Suppressor macrophage treated with lipopolysaccharide for 4 hours (primary cell): ENCODE data around the gene FJX1.

Experiments used
- DNase-seq: peaks from one replicate; pipeline ENCODE4 v3.0.0-alpha.2; 2020

Gene FJX1

DNA sequence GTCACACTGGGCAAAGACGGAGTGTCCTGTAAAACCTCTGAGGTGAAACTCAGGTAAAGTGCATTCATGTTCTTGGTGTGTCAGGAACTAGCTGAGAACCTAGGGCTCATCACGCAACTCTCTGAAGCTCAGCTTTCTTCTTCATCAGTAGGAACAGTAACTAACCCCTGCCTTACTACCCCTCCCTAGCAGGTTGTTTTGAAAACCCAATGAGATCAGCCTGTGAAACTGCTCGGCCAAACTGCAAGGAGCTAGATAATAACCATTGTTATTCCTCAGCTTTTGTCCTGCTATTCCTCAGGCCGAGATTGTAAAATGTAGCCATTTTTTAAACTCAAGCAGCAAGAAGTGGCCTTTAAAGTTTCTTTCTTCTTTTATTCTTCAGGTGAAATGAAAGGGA is 9.8 kb upstream of the FJX1 start:
- no peak for DNase-seq

DNA sequence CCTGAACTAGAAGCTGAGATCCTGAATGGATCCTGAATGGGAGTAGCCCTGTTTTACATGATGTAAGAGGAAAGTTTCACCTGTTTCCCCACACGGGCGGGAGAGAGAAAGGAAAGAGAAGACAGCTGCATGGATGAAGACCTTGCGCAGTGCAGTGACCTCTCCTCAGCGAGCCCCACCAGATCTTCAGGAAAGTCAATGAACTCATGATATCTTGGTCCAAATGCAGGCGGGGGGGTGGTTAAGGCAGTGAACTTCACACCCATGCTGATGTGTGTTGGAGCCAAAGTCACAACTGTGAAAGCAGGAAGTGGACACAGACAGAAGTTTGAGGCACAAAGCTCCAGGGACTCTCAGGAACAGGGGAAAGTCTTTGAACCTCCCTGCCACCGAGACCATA is 8.6 kb upstream of the FJX1 start:
- no peak for DNase-seq

DNA sequence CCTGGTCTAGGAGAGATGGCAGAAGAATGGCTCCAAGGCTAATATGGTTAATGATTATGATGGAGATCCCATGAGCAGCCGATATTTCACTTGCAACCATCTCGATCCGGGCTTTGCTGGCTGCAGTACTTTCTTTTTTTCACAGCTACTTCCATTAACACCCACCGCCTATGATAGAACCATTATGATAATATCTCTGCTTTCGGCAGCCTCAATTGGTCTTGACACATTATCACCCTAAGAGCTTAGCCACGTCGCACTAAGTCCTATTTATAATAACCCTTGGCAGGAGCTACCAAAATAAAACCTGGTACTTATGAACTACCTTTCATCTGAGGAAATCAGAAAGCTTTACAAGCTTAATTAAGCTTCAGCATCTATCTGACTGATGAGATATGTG is 7.6 kb upstream of the FJX1 start:
- DNase-seq = no peak

DNA sequence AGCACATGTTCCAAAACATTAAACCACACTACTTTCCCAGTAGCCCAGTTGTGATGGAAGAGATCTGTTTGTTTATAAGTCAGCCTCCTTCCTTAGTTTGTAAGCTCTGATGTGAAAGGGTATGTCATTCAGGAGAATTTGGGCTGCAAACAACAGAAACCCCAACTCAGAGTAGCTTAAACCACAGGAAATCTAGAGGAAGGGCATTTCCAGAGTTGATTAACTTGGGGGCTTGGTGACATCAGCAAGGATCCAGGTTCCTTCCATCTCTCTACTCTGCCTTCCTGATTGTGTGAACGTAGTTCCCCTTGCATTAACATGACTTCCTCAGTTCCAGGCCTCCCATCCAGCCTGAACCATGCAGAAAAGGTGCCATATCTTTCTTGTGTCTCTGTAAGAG is 6.5 kb upstream of the FJX1 start:
- DNase-seq = peak; percentile 49

DNA sequence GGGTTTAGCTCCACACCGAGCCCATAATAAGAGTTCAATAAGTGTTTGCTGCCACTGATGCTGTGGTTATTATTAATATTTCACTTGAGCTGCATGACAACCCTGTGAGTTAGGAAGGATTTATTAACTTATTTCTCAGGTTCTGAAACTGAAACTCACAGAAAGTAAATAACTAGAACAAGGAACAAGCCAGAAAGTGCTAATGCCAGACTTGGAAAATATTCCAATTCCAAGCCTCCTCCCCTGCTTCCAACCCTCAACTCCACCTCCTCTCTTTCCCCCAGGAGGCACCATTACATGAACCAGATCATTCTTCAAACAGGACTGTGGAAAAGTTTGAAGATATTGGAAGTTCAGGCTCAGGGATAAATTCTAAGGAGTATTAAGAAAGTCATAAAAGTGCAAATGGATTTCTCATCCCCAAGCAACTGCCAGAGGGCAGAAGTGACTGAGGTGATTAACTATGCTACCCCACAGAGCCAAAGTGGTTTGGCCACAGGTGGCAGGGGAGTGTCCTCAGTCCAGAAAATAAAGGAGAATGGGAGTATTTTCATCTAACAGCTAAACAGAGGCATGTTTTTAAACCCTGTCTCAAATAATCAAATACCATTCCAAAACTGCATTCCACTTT is 3.2 kb upstream of the FJX1 start:
- DNase-seq = no peak

DNA sequence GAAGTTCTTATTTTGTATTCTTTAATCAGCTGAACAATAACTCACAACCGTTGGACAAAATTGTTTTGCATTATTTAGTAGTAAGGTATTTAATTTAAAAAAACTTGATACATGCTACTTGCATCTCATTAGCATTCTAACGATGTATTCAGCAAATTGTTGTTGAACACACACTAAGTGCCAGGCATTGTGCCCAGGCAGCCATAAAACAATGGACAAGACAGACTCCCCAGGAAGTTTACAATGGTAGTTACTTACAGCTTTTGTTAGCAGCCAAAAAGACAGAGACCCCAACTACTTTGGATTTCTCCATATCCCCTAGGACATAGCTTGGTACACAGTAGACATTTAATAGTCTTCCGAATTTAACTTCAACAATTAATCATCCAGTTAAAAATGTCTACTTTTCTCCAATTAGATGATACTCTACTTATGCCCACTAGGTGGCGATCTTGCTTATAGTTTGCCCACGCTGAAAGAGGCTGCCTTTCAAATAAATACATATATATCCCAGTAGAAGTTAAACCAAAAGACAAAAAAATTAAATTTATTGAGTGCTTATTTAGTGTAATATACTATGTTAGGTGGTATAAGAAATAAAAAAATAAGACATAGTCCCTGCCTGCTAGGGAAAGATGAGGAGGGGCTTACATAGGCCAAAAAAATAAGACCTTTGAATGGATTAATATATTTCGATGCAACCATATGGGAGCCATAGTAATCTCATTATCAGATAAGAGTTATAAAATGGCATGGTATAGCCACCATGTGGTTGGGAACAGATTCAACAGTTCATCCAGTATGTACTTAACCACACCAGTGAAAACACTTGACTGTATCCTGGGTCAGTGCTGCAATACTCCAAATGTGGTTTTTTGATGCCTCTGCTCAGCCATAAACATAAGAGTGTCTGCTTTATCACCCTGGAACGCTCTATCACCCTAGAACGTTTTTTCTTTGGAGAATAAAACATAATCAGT is 2.0 kb upstream of the FJX1 start:
- peak; percentile 75 for DNase-seq

DNA sequence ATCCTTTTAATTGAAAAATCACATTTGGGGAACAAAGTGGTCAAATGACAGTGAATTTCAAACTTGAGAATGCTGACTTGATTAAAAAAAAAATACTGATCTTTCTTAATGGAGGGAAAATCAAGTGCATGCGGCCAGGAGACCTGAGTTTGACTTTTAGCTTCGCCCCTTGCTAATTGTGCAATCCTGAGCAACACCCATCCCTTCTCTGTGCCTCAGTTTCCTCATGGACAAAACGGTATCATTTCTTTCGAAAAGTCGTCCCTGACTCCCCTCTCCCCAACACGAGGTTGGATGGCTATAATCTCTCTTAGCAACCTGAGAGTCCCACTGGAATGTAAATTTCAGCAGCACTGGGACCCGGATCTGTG is 959 bp upstream of the FJX1 start:
- no peak for DNase-seq

DNA sequence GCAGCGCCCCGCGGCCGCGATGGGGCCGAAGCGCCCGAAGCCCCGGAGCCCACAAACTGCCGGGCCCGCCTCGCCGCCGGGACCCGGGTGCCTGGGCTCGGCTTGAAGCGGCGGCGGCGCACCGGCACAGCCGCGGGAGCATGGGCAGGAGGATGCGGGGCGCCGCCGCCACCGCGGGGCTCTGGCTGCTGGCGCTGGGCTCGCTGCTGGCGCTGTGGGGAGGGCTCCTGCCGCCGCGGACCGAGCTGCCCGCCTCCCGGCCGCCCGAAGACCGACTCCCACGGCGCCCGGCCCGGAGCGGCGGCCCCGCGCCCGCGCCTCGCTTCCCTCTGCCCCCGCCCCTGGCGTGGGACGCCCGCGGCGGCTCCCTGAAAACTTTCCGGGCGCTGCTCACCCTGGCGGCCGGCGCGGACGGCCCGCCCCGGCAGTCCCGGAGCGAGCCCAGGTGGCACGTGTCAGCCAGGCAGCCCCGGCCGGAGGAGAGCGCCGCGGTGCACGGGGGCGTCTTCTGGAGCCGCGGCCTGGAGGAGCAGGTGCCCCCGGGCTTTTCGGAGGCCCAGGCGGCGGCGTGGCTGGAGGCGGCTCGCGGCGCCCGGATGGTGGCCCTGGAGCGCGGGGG is 346 bp downstream of the FJX1 start:
- DNase-seq = peak; percentile 42

DNA sequence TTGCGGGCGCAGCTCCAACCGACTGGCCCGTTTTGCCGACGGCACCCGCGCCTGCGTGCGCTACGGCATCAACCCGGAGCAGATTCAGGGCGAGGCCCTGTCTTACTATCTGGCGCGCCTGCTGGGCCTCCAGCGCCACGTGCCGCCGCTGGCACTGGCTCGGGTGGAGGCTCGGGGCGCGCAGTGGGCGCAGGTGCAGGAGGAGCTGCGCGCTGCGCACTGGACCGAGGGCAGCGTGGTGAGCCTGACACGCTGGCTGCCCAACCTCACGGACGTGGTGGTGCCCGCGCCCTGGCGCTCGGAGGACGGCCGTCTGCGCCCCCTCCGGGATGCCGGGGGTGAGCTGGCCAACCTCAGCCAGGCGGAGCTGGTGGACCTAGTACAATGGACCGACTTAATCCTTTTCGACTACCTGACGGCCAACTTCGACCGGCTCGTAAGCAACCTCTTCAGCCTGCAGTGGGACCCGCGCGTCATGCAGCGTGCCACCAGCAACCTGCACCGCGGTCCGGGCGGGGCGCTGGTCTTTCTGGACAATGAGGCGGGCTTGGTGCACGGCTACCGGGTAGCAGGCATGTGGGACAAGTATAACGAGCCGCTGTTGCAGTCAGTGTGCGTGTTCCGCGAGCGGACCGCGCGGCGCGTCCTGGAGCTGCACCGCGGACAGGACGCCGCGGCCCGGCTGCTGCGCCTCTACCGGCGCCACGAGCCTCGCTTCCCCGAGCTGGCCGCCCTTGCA is 1.0 kb downstream of the FJX1 start:
- DNase-seq = peak; percentile 35

DNA sequence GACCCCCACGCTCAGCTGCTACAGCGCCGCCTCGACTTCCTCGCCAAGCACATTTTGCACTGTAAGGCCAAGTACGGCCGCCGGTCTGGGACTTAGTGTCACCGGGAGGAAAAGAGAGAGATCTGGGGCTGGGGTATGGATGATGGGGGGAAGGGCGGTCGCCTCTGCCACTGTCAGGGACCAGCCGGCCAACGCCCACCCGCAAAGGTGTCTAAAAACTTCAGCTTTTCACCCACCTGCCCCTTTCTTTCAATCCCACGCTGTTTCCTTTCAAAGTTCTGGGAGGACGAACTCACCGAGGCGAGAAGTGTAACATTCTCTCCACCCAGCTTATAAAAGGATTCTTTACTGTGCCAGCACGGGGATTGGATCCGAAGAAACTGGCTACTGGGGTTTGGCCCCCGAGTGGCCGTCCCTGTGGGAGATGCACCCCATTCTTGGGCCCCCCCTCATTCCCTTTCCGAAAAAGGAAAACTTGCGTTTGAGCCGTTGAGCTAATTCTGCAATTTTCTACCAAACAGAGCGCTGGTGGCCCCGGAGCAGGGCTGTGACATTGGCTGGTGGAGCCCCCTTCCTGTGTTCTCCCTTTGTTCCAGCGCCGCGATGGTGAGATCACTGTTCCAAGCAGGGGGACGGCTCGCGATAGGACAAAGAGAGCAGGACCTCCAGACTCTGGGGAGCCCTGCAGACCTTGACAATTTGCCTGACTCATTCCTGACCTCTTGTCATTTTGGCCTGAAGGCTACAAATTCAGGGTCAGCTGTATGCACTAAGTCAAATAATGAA is 1.8 kb downstream of the FJX1 start:
- DNase-seq = no peak

DNA sequence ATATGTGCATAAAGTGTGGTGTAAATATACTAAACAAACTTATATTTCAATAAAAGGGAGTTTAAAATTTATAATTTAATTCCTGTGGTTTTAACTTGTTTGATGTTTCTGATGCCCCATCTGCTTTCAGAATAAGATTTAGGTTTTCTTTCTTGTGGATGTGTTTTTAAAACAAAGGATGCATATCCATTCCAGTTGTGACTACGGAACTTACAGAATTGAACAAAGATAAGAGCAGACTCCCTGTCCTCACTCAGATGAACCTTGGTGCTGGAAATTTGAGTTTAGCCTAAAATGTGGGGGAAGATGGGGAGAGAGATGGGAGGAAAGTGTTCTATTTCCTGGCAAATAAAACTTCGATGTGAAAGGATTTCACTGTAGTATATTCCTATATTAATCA is 2.5 kb downstream of the FJX1 start:
- no peak for DNase-seq

DNA sequence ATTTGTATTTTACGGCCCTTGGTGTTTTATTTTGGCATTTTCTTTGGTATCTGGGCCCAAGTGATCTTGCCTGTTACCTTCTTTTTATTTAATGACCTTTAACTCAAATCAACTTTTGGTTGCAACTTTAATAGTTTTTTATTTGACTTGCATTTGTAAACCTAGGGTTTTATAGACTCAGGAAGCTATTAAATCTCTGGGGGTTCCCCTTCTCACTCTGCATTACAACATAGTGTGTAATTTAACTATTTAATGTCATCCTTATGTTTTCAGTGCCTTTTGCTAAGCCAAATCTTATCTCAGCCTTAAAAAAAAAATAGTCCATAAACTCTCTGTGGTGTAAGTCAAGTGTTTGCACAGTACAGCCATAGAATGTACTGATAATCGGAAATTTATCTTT is 3.4 kb downstream of the FJX1 start:
- DNase-seq = no peak

DNA sequence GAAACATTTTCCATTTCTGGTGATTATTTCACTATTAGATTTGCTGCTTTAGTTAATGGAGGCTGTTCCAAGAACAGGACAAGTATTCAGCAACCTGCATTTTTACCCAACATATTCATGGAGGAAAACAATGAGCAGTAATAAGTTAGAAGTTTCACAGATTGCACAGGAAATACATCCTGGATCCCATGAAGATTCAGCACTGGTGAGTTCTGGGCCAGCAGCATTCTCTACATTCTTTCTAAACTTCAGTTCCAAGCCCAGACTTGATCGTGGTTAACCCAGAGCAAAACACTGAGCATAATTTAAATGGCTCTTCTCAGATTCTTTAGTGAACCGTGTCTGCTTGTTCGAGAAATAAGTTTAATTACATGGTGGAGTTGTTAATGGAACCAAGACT is 3.8 kb downstream of the FJX1 start:
- no peak for DNase-seq

DNA sequence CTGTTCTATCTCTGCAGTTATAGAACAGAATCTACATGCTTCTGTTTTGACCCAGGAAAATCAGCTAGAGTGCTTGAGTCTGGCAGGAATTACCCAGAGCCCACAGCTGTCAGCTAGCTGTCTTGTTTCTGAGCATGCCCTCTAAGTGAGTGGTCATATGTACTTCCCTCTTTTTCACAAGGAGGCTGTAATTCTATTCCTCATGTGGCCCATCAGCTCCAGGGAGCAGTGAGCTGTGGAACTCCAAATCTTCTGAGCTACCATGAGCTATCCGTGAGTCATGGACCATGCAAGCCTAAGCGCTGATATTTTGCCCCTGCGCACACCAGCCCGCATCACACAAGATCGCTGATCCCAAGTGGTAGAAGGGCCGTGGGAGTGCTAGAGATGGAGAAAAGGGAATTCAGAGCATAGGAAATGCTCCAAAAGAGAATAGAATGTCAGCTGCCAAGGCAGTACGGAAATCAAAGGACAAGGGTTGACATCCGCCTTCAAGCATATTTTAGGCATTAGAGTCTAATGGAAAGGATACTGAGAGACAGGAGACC is 5.4 kb downstream of the FJX1 start:
- peak; percentile 67 for DNase-seq

DNA sequence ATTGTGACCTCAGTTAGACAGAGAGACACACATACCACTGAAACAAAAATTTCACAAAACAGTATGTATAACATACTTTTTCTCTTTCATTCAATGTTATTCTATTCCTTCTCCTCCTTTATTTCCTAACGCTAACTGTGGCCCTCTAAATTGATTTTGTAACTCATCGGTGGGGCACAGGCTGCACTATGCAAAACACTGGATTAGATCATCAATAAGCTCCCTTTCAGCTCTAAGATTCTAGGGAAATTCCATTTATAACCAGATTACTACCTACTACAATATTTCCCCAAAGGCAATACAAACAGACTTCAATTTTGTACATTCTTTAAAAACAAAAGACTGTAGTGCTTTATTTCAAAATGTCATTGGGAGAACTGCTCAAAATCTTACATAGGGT is 6.1 kb downstream of the FJX1 start:
- peak; percentile 27 for DNase-seq

DNA sequence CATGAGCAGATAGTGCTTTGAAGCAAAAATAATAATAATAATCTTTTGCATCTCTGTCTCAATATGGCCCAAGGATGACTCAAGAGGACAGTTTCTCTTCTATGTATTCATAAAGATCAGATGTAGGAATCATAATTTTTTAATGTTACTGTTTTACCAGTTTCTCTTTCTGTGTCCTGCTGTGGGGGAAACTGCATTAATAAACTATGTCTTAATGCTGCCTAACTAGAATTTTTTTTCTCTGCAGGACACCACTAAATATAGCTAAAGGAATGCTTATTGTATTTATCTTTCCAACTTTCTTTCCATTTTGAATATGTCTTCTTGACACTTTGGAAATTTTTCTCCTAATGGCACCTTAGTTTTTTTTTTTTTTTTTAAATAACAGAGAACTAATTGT is 6.5 kb downstream of the FJX1 start:
- DNase-seq = peak; percentile 44

DNA sequence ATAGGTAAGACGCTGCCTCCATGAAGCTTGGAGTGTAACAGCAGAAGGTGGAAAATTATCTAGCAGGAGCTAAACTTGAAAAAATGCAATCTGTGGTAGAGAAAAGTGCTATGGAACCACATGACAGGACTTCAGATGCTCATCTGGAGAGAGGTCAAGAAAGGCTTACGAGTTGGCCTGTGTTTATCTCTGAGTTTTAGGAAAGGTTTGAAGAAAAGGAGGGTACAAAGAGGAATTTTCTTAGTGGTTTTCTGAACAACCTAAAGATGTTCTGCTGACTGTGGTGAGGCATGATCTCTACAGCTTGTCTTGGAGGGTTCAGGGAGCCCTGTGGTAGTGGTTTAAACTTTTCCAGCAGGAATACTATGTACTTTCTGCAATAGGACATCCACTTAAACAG is 8.2 kb downstream of the FJX1 start:
- no peak for DNase-seq

DNA sequence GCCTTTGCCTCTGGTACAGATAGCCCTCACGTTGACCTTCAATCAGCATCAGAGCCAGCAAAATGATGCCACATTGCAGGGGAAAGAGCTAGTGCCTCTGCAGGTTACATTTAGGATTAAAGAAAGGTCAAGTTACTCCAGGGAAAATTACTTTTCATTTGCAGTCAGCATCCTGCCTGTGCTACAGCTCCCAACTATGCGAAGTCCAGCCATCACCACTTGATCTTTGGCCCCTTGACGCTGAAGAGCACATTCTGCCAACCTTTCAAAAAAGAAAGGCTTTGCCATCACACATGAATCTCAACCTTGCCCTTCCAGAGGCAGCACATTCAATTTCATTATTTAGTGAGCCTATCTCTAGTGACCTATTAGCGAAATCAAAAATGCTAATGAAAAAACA is 11.3 kb downstream of the FJX1 start:
- no peak for DNase-seq

DNA sequence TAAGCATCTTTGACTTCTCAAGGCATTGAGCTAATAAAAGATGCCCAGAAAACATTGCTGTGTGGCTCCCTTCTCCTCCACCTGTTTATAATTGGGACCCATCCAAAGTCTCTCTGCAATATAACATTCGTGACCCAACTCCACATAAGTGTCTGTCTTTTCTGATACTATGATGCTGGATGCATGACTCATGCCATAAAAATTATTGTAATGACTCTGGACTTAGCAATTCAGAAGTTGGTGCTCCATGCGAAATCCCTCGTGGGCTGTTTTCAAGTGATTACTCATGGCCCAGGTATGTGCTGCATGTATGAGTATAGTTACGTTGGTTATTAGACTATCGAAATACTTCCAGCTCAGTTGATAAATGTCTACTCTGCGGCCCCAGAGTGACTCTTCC is 11.7 kb downstream of the FJX1 start:
- no peak for DNase-seq

DNA sequence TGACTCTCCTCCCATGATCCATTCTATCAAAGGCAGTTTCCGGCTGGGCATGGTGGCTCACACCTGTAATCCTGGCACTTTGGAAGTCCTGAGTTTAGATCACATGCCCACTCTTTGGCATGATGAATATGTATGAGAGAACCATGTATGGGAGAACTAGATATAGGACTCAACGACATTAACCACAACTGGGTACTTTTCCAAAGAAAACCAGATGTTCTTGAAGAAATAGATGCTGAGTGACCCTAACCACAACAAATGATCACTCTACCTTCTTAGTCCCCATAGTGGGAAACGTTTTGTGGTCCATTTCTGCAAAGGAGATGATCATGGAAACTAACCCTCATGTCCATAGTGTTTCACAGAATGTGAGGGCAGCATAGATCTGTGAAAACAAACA is 13.6 kb downstream of the FJX1 start:
- no peak for DNase-seq

DNA sequence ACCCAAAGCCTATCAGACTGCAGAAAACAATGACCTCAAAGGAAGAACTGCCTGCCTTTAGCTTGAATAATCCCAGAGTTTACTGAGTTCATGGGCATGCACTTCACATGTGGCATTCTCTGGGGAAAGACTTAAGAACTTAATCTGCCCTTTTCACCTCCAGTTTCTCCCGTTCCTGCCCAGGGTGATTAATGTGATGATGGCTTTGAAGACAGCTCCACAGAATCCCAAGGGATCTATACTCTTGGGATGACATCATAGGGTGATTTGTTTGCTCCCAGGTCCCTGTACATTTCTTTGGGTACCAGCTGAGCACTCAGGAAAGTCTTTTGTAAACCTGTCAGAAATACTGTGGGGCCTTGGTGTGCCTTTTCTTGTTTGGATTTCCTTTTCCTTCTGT is 14.0 kb downstream of the FJX1 start:
- DNase-seq = no peak

DNA sequence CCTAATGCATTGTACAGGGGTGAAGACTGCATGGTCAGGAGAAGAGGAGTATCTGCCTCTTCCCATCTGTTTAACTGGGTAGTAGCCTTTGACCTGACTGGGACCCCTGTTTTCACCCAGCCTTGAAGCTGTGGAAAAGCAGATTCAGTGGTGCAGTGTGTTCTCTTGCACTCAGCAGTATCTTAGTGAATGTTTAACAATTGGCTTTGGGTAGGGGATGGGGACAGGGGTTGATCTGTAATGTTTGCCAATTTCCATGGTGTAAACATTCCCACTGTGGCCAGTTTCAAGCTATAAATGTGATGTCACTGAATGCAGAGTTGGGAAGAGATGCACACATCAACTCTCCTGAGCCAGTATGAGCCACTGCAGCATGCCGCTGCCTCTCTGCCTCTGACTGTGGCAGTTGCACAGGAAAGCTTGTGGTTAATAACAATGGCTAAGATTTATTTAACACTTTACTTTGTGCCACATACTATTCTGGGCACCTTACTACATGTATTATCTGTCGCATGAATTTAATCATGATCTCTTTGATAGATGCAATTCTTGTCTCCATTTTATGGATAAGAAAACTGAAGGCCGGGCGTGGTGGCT is 15.7 kb downstream of the FJX1 start:
- no peak for DNase-seq
